Stimulated activated CD4-positive, alpha-beta T cell treated with anti-CD3 and anti-CD28 coated beads, Interleukin-1b, Interleukin-23, amount 100 ng/mL, for 4 hours (primary cell): ENCODE data around the gene RAD54L.
"Not testable (repeated sequence)": the region's sequence is repeated elsewhere in the genome, so short reads cannot be mapped to it uniquely, and the experiment has no call there.

Experiments
- DNase-seq, 2 donors: peaks; one replicate each; pipeline ENCODE4 v3.0.0-alpha.2; 2020; ENCODE audit warnings: low read depth in 2 of 2

RAD54L gene

GRCh38 chr1:46247436-46248121 is at the start of gene RAD54L:
Gene RAD54L, plus strand, starts transcription at chr1:46247763. Its CDS starts 643 bp downstream, at chr1:46248406.
- peak; percentile 94 to 95 for DNase-seq

GRCh38 chr1:46197964-46198811 is 49.4 kb upstream of the RAD54L start, which contains the start of gene POMGNT1:
Gene POMGNT1, minus strand, starts transcription at chr1:46198434. Its CDS starts 613 bp downstream, at chr1:46197821.
- peak; percentile 58 to 79 for DNase-seq

DNA sequence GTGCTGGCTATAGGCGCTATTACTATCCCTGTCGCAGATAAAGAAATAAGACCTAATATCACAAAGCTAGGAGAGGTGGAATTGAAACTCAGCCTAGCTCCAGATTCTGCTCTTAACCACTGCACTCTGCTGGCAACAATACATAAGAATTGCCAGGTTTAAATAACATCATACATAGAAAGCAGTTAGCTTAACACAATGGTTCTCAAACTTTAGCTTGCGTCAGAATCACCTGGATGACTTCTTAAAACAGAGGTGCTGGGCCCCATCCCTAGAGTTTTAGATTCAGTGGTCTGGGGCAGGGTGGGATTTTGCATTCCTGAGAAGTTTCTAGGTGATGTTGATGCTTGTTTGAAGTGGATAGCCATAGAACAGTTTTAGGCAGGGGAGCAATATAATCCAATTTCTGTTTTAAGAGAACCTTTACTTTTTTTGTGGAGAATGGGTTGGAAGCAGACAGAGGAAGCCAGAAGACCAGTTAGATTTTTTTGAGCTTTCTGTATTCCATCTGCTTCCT is 48.3 kb upstream of the RAD54L start:
- DNase-seq, result no peak

GRCh38 chr1:46203738-46204405 is 43.7 kb upstream of the RAD54L start:
- no peak for DNase-seq

- DNase-seq, result no peak
Observed at GRCh38 chr1:46204406-46204742, 43.2 kb upstream of the RAD54L start.

DNA sequence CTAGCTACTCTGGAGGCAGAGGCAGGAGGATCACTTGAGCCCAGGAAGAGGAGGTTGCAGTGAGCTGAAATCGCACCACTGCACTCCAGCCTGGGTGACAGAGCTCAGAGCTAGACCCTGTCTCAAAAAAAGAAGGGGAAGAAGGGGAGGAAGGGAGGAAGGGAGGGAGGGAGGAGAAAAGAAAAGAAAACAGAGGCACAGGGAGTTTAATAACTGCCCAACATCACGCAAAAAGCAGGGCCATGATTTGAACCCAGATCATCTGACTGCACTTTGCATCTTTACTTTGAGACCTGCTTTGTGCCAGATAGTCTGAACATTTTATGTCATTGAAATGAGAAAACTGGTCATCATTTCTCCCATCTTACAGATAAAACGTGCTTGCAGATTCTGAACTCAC is 42.4 kb upstream of the RAD54L start:
- no peak for DNase-seq

GRCh38 chr1:46205791-46206190 is 41.8 kb upstream of the RAD54L start:
- DNase-seq, result no peak

GRCh38 chr1:46206399-46206798 is 41.2 kb upstream of the RAD54L start:
- no peak for DNase-seq

DNA sequence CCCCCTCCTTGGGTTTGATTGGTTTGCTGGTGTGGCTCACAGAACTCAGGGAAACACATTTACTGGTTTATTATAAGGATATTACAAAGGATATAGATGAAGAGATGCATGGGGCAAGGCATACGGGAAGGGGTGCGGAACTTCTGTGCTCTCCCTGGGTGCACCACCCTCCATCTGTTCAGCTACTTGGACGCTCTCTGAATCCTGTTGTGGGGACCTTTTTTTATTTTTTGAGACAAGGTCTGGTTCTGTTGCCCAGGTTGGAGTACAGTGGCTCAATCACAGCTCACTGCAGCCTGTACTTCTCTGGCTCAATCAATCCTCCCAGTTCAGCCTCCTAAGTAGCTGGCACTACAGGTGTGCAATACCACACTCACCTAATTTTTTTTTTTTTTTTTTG is 37.0 kb upstream of the RAD54L start:
- DNase-seq, result no peak

- no peak for DNase-seq
Observed at GRCh38 chr1:46211051-46211450, 36.5 kb upstream of the RAD54L start.

GRCh38 chr1:46215504-46215903 is 32.1 kb upstream of the RAD54L start:
- no peak for DNase-seq

GRCh38 chr1:46218443-46218842 is 29.1 kb upstream of the RAD54L start:
- no peak for DNase-seq

- DNase-seq, result no peak
Observed at GRCh38 chr1:46219551-46220520, 27.7 kb upstream of the RAD54L start.

- DNase-seq, result no peak
Observed at GRCh38 chr1:46220808-46221207, 26.8 kb upstream of the RAD54L start.

DNA sequence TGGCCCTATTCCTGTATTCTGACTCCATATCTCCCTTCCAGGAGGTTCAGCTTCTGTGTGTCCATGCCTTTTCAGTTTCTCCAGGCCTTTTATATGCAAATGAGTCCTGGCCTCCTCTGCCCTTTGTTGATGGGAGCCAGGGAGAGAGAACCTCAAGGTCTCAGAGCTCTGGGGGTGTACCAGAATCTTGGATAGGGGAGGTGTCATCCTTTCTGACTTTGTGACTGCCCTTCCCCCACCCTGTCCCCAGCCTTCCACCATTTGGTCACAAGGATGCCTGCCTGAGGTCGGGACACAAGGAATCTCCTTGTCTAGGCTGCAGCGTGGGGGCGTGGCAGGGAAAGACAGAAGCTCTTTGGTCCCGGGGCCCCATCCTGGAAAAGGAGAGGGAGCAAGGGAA is 25.8 kb upstream of the RAD54L start:
- no peak for DNase-seq

- DNase-seq, result not testable (repeated sequence)
Observed at GRCh38 chr1:46223055-46223454, 24.5 kb upstream of the RAD54L start.

DNA sequence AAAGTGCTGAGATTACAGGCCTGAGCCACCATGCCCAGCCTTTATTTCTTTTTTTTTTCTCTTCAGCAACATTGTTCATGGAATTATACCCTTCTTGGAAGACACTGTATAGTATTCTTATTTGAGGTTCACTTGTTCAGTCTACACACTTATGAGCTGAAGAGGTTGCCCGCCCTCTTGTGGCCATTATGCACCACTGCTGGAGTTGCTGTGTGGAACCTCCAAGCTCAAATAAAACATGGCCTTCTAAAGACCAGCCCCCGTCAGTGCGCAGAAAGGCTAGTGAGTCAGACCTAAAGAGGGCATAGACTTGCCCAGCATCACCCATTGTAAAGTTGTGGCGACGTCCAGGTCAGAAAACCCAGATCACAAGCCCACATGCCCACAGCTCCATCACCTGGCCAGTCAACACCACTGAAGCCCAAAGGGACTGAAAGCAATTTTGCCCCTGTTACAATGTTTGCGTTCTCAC is 24.1 kb upstream of the RAD54L start:
- DNase-seq, result peak; percentile 42 to 47

GRCh38 chr1:46224966-46225365 is 22.6 kb upstream of the RAD54L start:
- no peak for DNase-seq

DNA sequence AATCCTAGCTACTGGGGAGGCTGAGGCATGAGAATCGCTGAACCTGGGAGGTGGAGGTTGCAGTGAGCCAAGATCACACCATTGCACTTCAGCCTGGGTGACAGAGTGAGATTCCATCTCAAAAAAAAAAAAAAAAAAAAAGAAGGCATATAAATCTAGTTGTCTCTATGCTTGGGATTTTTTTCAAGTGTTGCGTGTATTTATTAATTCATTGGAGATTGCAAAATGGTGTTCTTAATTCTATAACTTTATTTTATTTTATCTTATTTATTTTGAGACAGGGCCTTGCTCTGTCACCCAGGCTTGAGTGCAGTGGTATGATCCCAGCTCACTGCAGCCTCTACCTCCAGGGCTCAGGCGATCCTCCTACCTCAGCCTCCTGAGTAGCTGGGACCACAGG is 16.3 kb upstream of the RAD54L start:
- DNase-seq, result not testable (repeated sequence)

DNA sequence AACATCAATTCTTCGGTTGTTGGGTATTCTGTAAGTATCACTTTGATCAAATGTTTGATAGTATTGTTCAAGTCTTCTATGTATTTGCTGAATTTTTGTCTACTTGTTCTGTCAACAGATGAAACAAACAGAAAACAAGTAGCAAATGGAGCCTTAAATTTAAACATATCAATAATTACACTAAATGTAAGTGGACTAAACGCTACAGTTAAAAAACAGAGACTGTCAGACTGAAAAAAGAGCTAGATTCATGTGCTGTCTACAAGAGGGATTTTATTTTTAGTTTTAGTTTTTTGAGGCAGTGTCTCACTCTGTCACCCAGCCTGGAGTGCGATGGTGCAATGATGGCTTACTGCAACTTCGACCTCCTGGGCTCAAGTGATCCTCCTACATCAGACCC is 10.7 kb upstream of the RAD54L start:
- DNase-seq, result no peak

DNA sequence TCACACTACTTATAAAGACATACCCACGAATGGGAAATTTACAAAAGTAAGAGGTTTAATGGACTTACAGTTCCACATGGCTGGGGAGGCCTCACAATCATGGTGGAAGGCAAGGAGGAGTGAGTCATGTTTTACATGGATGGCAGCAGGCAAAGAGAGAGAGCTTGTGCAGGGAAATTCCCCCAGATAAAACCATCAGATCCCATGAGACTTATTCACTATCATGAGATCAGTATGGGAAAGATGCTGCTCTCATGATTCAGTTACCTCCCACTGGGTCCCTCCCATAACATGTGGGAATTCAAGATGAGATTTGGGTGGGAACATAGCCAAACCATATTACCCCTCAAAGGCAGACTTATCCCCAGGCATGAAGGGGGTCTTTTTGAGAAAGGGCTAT is 8.7 kb upstream of the RAD54L start:
- DNase-seq, result not testable (repeated sequence)
